ENCODE measurements around the gene DFFB.
A peak's percentile ranks its signal among the peaks of the same experiment; 100 is the strongest.

The DFFB gene

DNA sequence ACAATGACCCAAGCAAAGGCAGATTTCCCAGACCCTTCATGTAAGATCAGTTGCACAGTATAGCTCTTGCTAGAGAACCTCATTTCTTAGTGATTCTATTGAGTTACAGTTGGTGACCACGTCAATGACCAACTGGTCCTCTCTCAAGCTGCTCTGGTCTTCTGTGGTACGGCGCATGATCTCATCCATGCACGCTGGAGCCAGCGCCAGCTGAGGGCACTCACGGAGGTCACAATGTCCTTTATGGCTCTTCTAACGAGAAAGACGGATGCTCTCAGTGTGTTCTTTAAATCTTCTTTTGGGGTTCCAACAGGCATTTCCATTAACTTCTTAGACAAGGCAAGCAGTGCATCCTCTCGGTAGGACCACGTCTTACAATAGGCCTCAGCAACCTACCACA, 22.6 kb upstream of the DFFB start:
- no peak for DNase-seq

DNA sequence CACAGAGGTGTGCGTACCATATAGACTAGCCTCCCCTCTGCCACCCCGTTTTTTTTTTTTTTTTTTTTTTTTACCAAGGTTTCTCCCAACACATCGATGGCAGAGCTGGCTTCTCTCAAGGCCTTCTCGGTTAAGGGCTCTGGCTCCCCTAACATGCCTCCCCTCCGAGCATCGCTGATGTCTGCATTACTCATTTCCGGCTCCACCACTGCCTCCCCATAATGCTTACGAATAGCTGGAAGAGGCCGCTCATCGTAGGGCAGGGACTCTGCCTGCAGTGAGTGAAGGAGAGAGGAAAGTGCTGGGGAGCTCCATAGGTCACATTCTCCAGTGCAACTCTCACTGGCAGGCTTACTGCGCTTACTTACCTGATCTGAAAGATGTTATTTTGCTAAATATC, 20.9 kb upstream of the DFFB start:
- DNase-seq, result no peak

DNA sequence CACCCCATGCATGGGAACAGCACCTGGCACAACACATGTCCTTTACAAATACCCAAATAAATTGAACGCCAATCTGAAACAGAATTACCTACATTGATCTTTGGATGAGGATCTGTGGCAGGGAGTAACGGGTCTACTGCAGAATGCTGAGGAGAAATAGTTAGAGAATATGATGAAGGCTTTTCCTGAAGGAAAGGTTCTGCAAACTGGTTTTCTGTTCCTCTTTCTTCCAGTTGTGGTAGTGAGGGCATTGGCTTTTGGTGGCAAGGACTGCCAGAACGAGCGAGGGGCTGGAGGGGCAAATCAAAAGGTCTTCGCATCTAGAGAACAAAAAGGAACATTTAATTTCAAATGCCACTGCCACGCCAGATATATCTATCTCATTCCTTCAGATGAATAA, 20.1 kb upstream of the DFFB start:
- DNase-seq, result no peak

DNA sequence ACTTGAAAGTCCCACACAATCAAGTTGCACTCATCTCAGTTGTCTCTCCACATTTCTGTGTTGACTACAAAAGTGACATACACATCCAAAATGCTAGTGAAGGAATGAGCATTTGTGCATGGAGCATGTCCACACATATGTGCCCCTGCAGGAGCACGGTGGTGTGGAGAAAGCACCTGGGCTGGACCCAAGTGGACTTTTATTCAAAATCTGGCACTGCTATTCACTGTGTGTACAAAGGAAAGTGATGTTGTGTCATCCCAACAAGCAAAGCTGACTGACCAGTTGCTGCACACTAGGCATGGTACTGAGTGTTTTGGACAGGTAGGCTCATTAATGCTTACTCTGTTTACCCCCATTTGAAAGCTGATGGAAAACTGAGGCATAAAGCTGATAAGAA, 19.6 kb upstream of the DFFB start:
- DNase-seq, result no peak

DNA sequence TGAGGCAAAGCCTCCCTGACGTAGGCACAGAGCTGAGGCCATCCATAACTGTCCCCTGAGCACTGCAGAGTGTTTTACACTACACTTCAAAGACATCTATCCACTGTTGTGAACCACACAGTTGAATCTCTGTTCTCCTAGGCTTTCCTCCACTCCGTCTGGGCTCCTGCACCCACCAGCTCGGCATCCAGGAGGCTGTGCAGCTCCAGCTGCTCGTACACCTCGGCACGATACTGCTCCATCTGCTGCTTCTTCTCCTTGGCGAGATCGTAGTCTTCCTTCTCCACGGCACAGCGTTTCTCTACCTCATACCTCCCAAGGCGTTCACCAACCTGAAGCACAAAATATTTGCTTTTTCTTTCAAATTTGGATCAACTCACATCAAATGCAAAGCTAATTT, 18.5 kb upstream of the DFFB start:
- DNase-seq, result no peak

DNA sequence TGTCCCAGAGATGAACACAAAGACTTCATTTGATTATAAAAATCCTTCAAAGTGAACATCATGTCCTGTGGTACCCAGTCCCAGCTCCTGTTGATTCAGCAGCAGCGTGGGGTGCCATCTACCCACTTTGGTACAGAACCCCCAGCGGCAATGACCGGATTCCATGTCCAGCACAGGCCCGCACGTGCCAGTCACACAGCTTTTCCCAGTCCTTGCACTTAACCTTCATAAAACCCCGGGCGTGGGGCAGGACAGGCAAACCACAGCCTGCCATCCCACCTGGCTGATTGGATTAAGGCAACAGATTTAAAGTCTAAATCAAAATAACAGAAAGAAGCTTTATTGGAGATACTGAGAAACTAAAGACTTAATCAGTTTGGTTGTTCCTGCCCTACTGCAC, 15.8 kb upstream of the DFFB start:
- DNase-seq, result no peak

DNA sequence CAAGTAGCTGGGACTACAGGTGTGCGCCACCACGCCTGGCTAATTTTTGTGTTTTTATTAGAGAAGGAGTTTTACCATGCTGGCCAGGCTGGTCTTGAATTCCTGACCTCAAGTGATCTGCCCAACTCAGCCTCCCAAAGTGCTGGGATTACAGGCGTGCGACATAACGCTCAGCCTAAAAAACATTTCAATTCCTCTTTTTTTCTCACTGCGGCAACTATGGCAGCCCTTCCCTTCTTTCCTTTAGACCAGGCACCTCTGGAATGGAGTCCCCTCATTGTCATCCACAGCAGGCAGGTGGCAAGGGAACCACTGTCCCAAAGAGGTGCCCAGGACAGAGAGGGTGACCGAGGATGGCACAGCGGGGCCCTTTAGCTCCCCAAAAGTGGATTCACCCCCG, 14.4 kb upstream of the DFFB start:
- DNase-seq, result no peak

DNA sequence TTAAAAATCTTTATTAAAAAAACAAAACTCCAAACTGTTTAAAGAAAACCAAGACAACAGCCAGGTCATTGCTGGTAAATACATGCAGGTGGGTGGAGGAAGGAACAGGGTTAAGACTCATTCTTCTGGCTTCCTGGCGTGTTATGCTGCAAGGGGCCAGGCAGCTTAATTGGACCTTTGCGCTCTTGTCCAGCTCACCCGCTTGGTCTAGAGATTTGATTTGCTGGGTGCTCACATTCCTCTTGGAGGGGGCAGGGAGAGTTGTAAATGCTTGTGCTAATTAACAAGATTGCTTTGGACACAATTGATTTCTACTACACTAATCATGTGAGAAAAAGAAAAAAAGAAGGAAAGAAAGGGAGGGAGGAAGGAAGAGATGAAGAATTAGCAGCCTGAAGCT, 10.7 kb upstream of the DFFB start:
- DNase-seq, result no peak

DNA sequence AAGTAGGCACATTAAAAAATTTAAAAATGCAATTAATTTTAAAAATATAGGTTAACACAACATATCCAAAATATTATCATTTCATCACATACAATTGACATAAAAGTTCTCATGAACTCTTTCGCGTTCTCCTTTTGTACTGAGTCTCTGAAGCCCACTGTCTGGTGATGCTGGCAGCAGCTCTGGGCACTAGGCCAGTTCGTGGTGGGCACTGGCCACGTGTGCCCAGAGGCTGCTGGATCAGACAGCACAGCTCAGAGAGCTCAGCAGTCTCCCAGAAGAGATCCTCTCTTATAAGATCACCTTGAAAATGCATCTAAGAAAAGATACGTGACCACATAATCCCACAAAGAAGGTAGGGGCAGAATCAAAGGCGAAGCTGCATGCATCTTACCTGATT, 10.2 kb upstream of the DFFB start:
- no peak for DNase-seq

DNA sequence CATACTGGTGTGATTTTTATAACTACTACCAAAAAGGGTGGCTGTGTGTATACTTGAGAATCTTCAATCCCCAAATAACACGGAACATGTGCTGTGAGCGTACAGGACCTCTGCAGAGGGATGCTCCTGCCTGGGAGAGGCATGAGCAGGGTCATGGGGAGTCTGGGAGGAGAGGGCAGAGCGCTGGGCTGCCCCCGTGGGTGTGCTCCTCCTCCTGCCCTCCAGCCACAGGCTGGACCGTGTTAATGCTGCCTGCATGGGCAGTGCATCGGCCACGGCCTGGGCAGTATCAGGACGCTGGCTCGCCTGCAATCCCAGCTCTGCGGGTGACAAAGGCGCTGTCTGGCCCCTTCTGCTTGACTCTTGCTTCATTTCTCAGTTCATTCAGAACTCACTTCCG, 6.4 kb upstream of the DFFB start:
- no peak for DNase-seq

DNA sequence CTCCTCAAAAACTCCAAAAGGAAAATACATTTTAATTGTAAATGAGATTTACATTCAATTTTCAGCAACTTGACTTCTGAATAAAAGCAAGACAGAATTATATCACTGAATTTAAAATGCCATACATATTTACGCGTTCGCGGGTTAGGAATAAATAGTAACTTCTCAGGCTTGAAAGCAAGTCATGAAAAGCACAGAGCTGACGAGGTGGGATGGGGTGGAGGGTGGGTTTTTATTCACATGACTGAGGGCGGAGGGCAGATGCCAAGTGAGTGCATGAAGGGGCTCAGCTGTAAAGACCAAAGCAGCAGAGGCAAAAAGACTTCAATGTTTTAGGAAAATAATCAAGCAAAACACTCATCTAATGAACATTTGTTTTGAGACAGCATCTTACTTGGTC, 6.0 kb upstream of the DFFB start:
- no peak for DNase-seq

DNA sequence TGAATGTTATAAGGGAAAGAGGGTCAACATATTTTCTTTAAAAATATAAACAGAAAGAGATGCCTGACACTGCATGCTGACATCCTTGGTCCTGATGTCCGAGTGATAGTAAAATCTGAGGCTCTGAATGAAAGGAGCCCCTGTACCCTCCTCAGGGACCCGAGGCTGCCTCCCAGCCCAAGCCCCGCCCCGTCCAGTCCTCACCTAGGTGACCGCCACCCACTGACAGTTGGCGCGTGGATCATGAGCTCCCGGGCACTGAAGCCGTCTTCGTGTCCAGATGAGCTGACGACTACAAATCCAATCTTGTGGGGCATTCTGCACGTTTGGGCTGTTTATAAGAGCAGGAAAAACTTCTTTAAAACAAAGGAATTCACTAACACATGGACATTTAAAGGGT, 5.2 kb upstream of the DFFB start:
- DNase-seq, result no peak

DNA sequence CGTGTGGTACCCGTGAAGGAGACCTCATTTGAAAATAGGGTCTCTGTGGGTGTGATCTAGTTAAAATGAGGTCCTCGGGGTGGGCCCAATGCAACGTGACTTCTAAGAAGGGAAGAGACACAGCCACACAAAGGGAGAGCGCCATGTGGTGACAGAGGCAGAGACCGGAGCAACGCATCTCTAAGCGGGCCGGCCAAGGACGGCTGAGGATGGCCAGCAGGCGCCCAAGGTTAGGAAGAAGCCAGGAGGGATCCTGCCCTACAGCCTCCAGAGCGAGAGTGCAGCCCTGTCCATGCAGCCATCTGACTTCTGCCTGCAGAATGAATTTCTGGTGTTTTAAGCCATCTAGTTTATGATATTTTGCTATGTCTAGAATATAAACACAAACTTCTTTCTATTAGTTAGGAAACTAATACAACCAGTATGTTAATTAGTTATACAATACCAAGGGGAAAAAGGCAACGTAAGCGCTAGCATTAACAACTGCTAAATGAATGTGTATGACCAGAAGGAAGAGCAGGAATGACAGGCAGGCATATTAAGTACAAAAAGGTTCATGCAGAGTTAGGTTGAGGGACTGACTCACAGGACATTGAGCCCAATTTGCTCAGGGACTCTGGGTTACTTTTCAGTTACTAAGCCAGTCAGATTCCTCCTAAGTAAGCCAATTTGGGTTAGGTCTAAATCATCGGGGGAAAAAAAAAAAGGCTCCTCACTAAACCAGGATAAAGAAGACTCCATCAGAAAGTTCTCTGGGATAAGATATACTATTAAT, 4.4 kb upstream of the DFFB start:
- DNase-seq, result no peak

DNA sequence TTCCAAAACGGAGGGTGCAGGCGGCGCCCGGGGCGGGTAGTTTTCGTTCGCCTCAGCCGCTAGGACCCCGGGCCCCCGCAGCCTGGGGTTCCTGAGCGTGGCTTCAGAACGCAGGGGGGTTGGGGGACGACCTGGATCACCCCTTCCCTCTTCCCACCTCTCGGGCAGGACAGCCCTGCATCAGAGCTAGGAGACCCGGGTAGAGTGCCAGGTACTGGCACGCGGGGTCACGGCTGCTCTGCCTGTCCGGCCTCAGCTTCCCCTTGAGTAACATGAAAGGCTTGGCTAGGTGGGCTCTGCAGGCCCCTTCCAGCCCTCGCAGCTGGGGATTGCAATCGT, 484 bp downstream of the DFFB start:
- DNase-seq, result no peak

DNA sequence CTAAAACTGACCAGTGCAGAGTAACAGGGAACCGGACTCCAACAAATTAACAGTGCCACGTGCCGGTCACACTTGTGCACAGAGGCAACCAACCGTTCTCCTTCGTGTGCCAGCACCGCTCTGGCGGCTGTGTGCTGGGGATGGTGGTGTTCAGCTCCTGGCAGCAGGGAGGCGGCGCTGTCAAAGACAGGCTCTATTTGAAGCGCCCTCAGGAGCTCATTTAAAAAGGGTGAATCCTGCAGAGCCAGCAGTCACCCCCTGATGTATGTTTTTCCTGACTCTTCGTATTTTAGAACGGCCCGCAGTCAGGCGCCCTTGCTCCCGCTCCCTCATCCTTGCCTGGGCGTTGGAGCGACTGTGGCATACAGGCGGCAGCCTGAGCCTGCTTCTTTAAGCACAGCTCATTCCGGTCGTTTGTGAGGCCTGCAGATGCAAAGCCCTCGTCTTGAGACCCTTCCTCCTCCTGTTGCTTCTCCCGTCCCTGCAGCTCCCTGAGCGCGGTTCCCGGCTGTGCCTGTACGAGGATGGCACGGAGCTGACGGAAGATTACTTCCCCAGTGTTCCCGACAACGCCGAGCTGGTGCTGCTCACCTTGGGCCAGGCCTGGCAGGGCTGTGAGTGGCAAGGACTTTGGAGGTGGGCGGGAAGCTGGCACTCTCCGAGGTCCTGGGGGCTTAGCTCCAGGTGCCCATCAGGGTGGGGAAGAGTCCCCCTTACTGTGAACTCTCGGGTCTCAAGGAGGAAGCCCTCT, 1.1 kb downstream of the DFFB start:
- DNase-seq, result peak; percentile 25

DNA sequence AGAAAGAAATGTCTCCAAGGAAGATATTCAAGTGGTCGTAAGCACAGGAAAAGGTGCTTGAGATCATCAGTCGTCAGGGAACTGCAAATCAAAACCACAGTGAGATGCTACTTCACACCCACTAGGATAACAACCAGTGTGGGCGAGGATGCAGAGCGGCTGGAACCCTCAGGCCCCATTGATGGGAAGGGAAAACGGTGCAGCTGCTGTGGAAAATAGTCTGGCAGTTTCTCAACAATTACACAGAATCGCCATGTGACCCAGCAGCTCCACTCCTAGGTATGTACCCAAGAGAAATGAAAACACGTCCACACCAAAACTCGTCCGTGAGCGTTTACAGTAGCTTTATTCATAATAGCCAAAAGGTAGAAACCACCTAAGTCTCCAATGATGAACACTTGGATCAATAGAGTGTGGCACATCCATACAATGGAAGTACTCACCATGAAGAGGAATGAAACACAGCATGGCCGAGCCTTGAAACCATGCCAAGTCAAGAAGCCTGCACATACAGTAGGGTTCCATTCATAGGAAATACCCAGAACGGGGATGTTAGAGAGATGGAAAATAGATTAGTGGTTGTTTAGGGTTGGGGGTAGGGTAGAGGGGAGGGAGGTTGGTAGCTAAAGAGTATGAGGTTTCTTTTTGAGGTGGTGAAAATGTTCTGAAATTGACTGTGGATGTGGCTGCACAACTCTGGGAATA, 6.1 kb downstream of the DFFB start:
- DNase-seq, result no peak

DNA sequence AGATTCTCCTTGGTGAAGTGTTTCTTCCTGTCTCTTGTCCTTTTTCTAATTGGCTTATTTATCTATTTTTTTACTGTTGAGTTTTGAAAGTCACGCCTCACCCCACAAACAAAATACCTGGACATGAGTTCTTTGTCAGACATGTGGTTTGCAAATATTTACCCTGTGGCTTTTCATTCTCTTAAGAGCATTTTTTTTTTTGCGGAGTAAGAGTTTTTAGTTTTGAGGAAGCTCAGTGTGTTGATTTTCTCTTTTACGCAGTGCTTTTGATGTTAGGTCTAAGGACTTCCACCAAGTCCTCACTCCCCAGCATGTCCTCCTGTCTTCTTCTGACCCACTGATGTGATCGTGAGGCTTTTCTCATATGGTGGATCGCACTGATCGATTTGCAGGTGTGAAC, 7.6 kb downstream of the DFFB start:
- DNase-seq, result no peak

DNA sequence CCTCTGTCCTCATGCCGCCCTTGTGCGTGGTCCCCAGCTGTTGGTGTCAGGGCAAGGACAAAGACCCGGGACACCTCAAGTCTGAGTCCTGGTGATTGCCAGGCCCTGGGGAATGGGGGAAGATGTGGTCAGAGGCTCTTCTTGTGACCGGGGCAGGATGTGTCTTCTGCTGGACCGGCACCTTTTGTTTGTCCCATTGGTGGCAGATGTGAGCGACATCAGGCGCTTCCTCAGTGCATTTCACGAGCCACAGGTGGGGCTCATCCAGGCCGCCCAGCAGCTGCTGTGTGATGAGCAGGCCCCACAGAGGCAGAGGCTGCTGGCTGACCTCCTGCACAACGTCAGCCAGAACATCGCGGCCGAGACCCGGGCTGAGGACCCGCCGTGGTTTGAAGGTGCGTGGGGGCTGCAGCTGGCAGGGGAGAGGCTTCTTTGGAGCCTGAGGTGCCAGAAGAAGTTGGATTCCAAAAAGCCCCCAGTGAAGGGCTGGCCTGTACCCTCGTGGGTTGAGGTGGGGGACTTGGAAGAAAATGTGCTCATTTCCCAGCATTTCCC, 8.4 kb downstream of the DFFB start:
- DNase-seq, result no peak

DNA sequence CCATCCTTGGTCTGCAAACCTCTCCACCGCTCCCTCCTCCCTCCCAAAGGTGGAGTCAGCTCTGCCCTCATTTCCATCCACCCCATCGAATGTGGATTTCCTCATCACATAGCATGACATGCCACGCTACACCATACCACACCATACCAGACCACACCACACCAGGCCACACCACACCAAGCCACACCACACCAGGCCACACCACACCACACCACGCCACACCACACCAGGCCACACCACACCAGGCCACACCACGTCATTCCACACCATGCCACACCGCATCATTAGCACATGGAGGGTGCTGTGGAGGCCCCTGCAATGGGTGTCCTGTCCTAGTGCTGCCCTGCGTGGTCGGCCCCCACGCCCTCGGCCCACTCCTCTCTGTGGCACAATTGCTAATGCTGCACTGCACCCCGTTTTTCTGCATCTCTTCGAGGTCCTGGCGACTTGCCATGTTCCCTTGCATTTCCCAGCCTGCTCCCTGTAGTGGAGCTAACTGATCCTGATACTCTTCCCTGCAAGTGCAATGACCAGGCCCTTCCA, 11.3 kb downstream of the DFFB start:
- DNase-seq, result no peak

DNA sequence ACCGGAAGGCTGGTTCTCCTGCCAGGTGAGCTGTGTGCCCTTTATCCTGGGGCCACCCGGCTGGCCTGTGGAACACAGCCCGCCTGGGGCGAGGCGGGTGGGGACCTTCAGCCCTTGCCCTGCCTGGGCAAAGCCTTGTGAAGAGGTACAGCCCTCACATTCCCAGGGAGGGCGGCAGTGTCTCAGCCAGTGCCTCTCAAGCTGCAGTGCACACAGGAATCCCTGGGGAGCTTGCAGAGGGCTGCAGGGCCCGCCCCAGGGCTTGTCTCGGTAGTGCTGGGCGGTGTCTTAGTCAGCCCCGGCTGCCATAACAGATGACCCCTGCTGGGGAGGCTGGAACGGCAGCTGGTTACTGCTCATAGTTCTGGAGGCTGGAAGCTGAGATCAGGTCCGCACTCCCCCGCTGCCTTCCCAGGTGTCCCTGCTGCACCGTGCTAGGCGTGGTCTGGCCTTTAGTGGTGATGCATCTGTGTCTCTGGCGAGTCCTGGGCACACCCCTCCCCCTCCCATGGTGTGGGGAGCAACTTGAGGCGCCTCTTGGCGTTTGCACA, 12.6 kb downstream of the DFFB start:
- peak; percentile 4 for DNase-seq

DNA sequence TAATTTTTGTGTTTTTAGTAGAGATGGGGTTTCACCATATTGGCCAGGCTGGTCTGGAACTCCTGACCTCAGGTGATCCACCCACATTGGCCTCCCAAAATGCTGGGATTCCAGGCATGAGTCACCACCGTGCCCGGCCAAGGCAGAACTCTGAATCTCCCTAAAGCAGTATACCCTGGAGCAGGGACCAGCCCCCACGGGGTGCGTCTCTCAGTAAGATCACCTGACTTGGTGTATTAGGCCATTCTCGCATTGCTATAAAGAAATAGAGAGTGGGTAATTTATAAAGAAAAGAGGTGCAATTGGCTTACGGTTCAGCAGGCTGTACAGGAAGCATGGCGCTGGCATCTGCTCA, 14.2 kb downstream of the DFFB start:
- DNase-seq, result no peak

DNA sequence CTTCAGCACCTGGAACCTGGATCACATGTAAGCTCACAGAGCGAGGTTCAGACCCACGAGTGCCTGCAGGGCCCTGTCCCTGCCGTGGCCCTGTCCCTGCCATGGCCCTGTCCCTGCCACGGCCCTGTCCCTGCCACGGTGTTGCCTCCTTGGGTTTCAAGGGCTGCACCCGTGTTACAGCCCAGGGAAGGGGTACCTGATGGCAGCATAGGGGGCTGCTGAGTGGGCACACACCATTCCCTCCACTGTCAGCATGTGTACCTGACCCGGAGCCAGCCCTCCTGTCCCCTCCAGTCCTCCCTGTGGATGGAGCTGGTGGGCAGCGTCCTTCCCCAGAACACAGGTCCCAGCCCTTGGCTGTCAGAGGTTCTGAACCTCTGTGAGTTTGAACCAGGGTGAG, 15.3 kb downstream of the DFFB start:
- DNase-seq, result no peak

DNA sequence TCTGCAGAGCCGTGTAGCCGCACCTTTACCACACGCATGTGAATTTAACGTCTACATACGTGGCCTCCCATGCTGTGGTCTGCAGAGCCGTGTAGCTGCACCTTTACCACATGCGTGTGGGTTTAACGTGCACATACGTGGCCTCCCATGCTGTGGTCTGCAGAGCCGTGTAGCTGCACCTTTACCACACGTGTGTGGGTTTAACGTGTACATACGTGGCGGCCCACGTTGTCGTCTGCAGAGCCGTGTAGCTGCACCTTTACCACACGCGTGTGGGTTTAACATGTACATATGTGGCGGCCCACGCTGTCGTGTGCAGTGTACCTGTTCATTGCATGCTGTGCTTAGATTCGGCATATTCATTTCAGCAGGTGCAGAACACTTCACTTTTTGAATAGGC, 17.5 kb downstream of the DFFB start:
- no peak for DNase-seq

DNA sequence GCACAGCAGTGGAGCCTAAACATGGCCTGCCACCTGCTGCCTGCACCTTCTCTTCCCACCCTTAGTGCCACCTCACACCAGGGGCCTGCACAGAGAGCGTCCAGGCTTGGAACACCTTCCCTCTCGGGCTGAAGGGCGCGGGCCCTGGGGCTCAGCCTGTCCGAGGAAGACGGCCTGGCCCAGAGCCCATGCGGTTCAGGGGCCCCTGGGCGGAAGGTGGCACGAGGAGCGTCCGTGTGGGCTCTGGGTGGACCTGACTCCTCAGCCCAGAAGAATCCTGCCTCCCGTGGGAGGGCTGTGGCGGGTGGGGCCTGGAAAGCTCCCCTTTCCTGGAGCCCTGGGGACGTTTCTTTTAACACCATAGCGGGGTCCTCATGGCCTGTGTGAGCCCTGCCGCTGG, 19.4 kb downstream of the DFFB start:
- no peak for DNase-seq
